ENCODE measurements around the gene DCPS. TPM values are rescaled to one million over a fixed set of nuclear protein-coding genes. Genes with fewer than 3 reads are reported as not detected.
"Not testable (repeated sequence)": the region's sequence is repeated elsewhere in the genome, so short reads cannot be mapped to it uniquely, and the experiment has no call there.

Gene DCPS, protein sequence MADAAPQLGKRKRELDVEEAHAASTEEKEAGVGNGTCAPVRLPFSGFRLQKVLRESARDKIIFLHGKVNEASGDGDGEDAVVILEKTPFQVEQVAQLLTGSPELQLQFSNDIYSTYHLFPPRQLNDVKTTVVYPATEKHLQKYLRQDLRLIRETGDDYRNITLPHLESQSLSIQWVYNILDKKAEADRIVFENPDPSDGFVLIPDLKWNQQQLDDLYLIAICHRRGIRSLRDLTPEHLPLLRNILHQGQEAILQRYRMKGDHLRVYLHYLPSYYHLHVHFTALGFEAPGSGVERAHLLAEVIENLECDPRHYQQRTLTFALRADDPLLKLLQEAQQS
- 12.3 and 17.1 TPM in 2 replicates for total RNA-seq (2014; rRNA removed; shearing (Covaris generic); ENCODE audit: low replicate concordance)

DNA sequence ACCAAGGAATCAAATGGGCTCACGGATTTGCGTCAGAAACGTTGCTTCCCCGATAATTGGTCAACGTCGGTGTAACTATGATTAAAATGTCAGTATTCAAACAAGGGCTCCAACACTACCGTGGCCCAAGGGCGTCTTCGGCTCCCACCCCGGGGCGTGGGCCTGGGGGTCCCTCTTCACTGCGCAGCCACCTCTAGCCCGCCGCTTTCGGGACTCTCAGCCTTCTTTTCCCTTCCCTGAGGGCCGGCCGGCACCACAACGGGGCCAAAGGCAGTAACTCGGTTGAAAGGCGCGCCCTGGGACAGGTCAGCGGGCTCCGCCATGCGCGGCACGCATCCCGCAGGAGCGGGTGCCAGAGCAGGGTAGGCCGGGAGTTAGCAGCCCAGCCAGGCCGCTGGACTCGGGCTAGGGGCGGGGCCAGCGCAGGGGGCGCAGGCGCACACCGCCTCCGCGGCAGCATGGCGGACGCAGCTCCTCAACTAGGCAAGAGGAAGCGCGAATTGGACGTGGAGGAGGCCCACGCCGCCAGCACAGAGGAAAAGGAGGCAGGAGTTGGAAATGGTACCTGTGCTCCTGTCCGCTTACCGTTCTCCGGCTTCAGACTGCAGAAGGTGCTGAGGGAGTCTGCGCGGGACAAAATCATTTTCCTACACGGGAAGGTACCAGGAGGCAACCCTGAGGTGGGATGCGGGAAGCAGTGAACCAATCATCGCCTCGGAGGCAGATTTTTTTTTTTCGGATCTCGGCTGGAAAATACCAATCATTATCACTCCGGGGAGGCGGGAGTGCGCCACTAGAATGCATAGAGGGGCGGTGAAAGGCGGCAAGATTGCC, at the start of gene DCPS:
TSS of gene DCPS (plus strand) at position 438 of the 834 bp plus-strand sequence. CDS start at position 459, 21 bp downstream.
- DNase-seq (ENCODE audit: low read depth) = peak; percentile 78
- in situ Hi-C loops (cut with HindIII; ENCODE audit: low pct_unique_long_range_greater_than_20kb, low sequenced_read_pairs) = no loop called here

DNA sequence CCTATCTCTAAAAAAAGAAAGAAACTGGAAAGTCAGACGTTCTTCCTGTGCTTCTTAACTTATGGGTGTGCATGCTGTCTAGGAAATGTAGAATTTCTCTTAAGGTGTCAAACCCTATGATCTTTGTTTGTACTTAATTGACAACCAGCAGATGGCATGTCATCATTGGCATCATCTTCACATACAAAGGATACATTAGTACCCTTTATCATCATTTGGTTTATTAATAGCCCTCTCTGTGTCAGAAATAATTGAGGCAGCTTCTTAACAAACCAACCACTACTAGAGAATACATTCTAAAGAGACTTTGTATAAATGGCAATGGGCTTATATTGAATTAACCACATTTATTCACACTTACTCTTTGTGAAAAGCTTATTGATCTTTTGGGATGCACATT, 49.0 kb upstream of the DCPS start:
- in situ Hi-C loops (cut with HindIII; ENCODE audit: low pct_unique_long_range_greater_than_20kb, low sequenced_read_pairs) = no loop called here
- no peak for DNase-seq (ENCODE audit: low read depth)

DNA sequence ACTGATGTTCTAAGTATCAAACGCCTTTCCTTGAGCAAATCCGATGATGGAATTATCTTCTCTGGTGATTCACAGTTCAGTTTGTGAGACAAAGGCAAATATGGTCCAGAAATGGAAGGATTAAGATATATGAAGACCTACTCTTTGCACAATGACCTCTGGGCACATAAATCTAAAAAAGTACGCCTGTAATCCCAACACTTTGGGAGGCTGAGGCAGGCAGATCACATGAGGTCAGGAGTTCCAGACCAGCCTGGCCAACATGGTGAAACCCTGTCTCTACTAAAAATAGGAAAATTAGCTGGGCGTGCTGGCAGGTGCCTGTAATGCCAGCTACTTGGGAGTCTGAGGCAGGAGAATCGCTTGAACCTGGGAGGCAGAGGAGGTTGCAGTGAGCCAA, 48.4 kb upstream of the DCPS start:
- in situ Hi-C loops (cut with HindIII; ENCODE audit: low pct_unique_long_range_greater_than_20kb, low sequenced_read_pairs); DNase-seq (ENCODE audit: low read depth): not testable (repeated sequence)

DNA sequence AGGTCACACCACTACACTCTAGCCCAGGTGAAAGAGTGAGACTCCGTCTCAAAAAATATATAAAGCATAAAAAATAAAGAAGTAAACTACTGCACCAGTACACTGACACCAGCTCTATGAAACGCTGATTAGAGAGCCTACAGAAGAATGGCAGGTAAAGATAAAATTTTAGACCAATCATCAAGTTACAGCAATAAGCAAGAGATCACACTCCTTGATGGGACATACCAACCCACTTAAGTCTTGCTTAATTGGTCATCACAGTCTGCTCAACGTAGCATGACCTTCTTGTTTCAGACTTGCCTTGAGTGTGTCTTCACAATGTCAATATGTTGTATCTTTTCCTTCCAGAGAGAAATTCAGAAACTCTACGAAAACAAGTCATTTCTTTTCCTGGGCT, 47.6 kb upstream of the DCPS start:
- in situ Hi-C loops (cut with HindIII; ENCODE audit: low pct_unique_long_range_greater_than_20kb, low sequenced_read_pairs) = no loop called here
- DNase-seq (ENCODE audit: low read depth) = no peak

DNA sequence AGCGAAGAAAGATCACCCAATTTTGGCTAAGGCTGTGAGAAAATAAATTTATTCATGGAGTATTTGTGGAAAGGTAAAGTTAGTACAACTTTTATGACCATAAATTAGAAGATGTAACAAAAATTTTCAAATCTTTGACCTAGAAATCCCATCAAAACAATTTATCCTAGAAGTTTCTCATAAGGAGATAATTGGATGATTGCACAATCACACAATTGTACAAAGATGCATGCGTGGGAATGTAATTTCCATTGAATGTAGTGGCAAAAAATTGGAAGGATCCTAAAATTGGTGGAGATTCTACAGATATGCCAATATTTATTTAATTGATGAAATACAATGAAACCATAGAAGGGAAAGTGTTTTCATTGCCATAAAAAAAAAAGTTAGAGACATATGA, 46.7 kb upstream of the DCPS start:
- in situ Hi-C loops (cut with HindIII; ENCODE audit: low pct_unique_long_range_greater_than_20kb, low sequenced_read_pairs) = no loop called here
- DNase-seq (ENCODE audit: low read depth) = no peak

DNA sequence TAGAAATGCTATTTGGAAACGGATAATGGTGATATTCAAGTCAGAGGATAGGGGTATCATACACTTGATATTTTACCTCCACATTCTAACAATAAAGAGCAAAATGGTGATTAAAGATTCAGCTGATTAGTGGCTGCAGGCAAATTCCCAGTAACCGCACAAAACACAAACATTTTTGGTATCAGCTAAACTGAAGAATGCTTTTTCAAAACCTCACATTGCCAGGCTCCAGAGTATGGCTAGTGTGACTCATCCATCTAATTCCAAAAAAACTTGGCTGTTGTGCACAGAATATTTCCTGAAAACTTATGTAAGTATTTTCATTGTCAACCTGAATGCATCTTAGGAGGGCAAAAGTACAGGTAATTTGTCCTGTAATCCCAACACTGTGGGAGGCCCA, 46.1 kb upstream of the DCPS start:
- DNase-seq (ENCODE audit: low read depth) = no peak
- in situ Hi-C loops (cut with HindIII; ENCODE audit: low pct_unique_long_range_greater_than_20kb, low sequenced_read_pairs) = no loop called here

DNA sequence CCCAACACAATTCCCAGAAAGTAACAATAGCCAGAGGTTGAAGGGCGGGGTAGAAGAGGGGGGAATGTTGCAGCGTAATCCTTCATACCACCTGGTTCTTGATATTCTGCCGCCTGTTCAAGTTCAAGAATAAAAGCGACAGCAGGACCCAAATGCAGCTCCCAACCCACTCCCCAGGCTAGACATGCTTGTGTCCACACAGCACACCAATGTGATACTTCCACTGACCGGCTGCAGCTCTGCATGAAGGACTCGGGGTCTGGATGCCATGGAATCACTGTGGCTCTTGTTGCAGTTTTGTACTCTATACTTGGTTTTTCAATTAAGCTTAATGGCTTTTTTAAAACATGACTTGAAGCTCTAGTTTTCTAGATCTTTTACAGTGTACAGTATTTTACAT, 41.6 kb upstream of the DCPS start:
- DNase-seq (ENCODE audit: low read depth) = no peak
- in situ Hi-C loops (cut with HindIII; ENCODE audit: low pct_unique_long_range_greater_than_20kb, low sequenced_read_pairs) = no loop called here

DNA sequence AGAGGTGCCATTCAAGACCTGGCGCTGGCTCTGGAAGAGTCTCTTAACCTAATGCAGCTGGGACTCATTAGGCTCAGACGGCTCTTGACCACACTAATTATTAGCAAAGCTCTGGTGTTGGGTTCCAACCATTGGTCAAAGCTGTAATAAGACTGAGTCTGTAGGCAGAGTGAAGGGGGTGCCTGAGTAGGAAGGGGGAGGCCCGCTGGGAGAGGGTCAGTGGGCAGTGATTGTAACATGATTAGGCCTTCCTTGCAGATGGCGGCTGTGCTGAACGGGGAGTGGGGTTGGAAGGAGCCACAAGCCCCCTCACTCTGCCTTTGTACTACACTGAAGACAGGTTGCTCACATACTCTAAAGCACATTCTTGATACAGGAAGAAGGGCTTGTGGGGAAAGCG, 40.4 kb upstream of the DCPS start:
- in situ Hi-C loops (cut with HindIII; ENCODE audit: low pct_unique_long_range_greater_than_20kb, low sequenced_read_pairs) = no loop called here
- no peak for DNase-seq (ENCODE audit: low read depth)

DNA sequence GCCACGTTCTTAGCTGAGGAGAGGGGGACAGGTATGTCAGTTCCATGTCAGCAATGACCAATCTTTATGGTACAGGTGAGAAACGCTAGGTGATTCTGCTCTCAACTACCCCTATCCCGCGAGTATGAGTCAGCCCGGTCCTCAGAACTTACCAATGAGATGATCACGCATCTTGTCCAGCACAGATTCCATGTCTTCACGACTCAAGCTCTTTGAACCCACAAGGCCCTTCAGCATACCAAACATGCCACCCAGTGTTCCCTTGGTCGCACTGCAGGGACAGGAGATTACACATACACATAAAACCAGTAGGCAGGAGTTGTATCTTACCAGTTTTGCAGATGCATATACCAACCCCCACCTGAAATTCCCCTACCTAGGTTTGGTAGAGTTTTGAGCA, 38.0 kb upstream of the DCPS start:
- in situ Hi-C loops (cut with HindIII; ENCODE audit: low pct_unique_long_range_greater_than_20kb, low sequenced_read_pairs) = no loop called here
- no peak for DNase-seq (ENCODE audit: low read depth)

DNA sequence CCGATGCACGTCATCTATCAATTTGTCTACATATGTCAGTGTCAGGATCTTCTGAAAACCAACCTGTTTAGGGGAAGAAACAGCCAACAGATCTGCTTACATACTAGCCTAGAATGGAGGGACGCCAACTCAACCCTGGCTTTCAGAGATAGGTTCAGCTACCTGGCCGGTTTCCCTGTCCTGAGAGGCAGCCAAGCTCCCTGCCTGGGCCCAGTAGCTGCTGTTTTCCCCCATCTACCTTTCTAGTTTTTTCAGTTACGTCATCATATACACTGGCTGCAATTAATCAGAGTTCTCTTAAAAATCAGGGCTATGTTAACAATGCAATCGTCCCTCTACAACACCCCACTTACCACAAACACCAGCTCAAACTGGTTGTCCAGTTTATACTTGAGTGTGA, 36.2 kb upstream of the DCPS start:
- in situ Hi-C loops (cut with HindIII; ENCODE audit: low pct_unique_long_range_greater_than_20kb, low sequenced_read_pairs) = no loop called here
- no peak for DNase-seq (ENCODE audit: low read depth)

DNA sequence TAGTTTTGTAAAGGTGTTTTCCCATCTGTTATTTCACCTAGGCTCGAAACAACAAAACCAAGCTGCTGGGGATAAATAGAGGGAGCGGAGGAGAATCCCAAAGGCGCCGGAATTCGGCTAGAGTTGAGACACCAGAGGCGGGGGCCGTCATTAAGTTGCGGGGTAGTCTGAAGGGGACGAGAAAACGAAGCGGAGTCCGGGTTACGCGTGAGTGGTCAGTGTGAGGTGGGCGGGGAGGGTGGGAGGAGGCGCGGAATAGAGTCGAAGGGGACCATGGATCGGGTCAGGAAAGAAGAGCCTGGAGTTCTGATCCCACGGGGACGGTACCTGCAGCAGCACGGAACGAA, 35.5 kb upstream of the DCPS start:
- in situ Hi-C loops (cut with HindIII; ENCODE audit: low pct_unique_long_range_greater_than_20kb, low sequenced_read_pairs) = no loop called here
- no peak for DNase-seq (ENCODE audit: low read depth)

DNA sequence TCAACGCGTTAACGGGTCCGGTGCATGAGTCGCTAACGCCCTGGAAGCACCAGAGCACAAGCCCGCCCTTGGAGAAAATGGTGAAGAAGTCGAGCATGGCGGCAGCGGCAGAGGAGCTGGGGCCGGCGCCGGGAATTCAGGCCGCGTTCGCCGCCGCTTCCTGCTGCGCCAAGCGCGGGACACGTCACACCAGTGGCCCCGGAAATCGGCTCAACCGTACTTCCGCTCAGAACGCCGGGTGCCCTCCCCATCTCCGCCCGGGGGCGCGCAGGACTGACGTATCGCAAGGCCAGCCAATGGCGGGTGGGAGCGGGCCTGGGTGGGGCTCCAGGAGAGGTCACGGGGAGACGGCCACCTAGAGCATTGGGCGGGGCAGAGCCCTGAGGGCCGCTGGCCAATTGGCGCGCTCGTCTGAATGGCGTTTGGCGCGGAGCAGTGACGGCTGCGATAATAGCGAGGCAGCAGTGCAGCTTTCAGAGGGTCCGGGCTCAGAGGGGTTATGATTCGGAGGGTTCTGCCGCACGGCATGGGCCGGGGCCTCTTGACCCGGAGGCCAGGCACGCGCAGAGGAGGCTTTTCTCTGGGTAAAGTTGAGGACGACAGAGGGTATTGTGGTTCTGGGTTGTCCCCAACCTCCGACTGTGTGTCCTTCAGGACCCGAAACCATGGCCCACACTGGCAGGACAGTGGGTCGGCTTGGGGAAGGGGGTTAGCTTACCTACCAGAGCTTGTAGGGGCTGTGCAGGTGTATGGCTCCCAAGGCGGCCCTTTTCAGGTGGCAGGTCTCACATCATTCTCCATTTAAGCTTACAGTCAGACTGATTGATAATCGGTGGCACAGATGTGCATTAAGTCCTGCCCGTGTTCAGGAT, 34.9 kb upstream of the DCPS start, which contains the start of the genes FOXRED1 and SRPRA:
TSS of gene FOXRED1 (plus strand) at position 447 of the 872 bp plus-strand sequence. CDS start at position 500, 53 bp downstream.
TSS of gene SRPRA (minus strand) at position 188 of the 872 bp plus-strand sequence. CDS start at position 97, 91 bp downstream.
- DNase-seq (ENCODE audit: low read depth) = peak; percentile 90
- in situ Hi-C loops (cut with HindIII; ENCODE audit: low pct_unique_long_range_greater_than_20kb, low sequenced_read_pairs) = no loop called here

DNA sequence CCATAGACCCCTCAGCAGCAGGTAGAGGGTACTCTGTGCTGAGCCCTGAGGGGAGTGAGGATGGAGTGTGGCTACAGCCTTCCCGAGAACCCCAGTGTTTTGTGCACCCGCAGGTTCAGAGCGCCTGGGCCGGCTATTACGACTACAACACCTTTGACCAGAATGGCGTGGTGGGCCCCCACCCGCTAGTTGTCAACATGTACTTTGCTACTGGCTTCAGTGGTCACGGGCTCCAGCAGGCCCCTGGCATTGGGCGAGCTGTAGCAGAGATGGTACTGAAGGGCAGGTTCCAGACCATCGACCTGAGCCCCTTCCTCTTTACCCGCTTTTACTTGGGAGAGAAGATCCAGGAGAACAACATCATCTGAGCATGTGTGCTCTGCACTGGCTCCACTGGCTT, 26.5 kb upstream of the DCPS start:
- in situ Hi-C loops (cut with HindIII; ENCODE audit: low pct_unique_long_range_greater_than_20kb, low sequenced_read_pairs) = no loop called here

DNA sequence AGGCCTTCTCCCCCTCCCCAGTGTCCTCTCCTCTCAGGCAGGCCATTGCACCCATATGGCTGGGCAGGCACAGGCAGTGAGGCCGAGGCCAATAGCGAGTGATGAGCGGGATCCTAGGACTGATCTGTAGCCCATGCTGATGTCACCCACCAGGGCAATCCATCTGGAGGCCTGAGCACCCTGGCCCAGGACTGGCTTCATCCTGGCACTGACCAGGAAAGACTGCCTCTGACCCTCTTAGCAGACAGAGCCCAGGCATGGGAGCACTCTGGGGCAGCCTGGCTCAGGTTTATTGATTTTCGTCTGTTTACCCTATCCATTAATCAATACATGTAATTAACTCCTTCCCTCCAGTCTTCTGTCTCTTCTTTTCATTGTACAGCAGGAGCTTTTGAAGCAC, 26.1 kb upstream of the DCPS start:
- in situ Hi-C loops (cut with HindIII; ENCODE audit: low pct_unique_long_range_greater_than_20kb, low sequenced_read_pairs) = no loop called here

More for the DNA sequence above, 26.5 kb upstream of the DCPS start:
- no peak for DNase-seq (ENCODE audit: low read depth)

DNA sequence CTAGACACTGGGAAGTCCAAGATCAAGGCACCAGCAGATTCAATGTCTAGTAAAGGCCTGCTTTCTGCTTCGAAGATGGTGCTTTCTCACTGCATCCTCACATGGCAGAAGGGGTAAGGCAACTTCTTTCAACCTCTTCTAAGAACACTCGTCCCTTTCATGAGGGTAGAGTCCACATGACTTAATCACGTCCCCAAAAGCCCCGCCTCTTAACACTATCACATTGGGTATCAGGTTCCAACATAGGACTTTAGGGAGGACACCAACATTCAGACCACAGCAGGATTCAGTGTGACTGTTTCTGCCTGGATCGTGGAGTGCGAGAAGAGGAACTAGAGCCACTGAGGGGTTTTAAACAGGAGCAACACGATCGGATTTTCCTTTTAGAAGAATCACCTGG, 24.7 kb upstream of the DCPS start:
- DNase-seq (ENCODE audit: low read depth) = no peak

More for the DNA sequence above, 26.1 kb upstream of the DCPS start:
- no peak for DNase-seq (ENCODE audit: low read depth)

DNA sequence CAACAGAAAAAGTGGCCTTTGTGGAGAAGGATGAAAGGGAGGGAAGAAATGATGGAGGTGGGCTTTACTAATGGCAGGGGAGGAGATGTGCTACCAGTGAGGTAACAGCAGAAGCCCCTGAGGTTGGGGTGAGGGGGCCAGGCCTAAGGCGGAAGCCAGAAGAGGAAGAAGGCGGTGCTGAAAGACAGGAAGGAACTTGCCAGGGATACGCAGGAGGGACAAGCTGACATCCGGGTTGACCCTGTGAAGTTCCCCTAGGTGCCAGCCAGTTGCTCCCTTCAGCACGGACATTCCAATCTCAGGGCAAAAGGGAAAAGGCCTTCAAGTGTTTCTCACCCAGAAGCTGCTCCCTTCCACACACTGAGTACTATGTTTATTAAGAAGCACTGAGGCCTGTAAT, 23.3 kb upstream of the DCPS start:
- DNase-seq (ENCODE audit: low read depth) = no peak
- in situ Hi-C loops (cut with HindIII; ENCODE audit: low pct_unique_long_range_greater_than_20kb, low sequenced_read_pairs) = no loop called here

More for the DNA sequence above, 24.7 kb upstream of the DCPS start:
- in situ Hi-C loops (cut with HindIII; ENCODE audit: low pct_unique_long_range_greater_than_20kb, low sequenced_read_pairs) = no loop called here

DNA sequence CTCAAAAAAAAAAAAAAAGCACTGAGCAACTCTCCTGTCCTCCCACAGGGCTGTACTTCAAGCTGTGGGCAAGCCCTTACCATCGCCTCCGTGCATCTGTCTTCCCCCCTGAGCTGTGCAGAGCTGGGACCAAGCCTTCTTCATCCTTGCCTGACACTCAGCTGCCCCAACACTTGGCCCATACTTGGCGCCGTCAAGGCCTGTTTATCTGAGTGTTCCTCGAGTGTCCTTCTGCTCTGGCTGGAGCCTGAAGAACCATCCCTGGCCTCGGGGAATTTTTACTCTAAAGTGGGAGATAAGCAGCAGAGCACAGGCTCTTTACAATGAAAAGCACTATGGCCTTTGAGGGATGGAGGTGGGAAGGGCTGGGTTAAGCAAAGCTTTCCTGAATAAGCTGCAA, 22.6 kb upstream of the DCPS start:
- DNase-seq (ENCODE audit: low read depth) = no peak
- in situ Hi-C loops (cut with HindIII; ENCODE audit: low pct_unique_long_range_greater_than_20kb, low sequenced_read_pairs) = no loop called here

DNA sequence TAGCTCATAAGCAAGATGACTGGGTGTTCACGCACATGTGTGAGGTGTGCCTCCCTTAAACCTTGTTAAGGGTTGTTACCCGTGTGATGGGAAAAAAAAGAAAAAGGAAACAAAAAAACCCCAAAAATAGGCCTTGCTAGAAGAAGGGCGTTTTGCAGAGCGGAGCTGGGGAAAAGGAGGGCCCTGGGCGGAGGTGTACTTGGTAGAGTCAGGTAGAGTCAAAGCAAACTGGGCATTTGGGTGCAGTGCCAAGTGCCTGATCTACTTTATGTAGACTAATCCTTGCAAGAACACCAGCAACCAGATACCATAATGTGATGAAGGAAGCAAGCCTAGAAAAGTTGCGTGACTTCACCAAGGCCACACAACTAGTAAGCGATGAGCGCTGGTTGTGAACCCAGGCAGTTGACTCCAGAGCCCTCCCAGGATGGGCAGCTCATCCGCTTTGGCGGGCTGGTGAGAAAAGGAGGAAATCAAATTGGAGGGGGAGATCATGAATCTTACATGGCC, 22.1 kb upstream of the DCPS start:
- in situ Hi-C loops (cut with HindIII; ENCODE audit: low pct_unique_long_range_greater_than_20kb, low sequenced_read_pairs) = no loop called here
- no peak for DNase-seq (ENCODE audit: low read depth)

All from Caki2 (cell line).